K562 (cell line): ENCODE results near the gene ITPKB. TPM values are rescaled to one million over a fixed set of nuclear protein-coding genes. Genes with fewer than 3 reads are reported as not detected.
A peak's percentile ranks its signal among the peaks of the same experiment; 100 is the strongest.

ENCODE experiments used
- ATAC-seq: fragments of 200-7000 bp; cut with Tn5 transposase; 3 replicates; pipeline ENCODE4 v1.9.1; 2020; ENCODE audit warnings: moderate library complexity
- BruUV-seq: library from RNA; stranded (reverse); fragments of 400-500 nt; replicated peaks from 2 replicates; lab custom pipeline; 2021; lab: Mats Ljungman, UMichigan
- CTCF ChIA-PET: fragments of 300-600 bp; formaldehyde crosslinking; extraction: SDS; loops from one replicate; lab custom pipeline; 2021; ENCODE audit warnings: low intra/inter-chr PET ratio; lab: Yijun Ruan, JAX
- POLR2A ChIA-PET: fragments of 300-600, 350-650 bp; sonication (Branson Sonifier 250); formaldehyde crosslinking; extraction: SDS; loops from one replicate; lab custom pipeline; 2021; ENCODE audit warnings: antibody characterized with exemption, inconsistent platforms; lab: Yijun Ruan, JAX
- DNase-seq, 4 experiments: peaks; one replicate each; pipeline versions ENCODE4 v3.0.0 to v3.0.0-alpha.2; 2011 to 2018; ENCODE audit warnings: low spot score in 3 of 4, mixed read lengths in 3 of 4; ENCODE audit errors: extremely low read depth in 1 of 4
- FAIRE-seq: peaks from 2 replicates; lab custom pipeline; 2011; peaks lifted over from hg19 to GRCh38; lab: Jason Lieb, UNC
- H2AFZ ChIP-seq: 2 replicates; pipeline ENCODE4 v1.6.0; 2011; ENCODE audit warnings: low read depth, low read length, control low read depth, inconsistent platforms
- H3K27ac ChIP-seq: fragments of 200-600 bp; 3 replicates; pipeline ENCODE4 v1.8.0; 2011; ENCODE audit warnings: low read depth, mild to moderate bottlenecking, control low read depth, inconsistent platforms, low read length, moderate library complexity, mixed read lengths; ENCODE audit errors: extremely low read depth
- H3K27me3 ChIP-seq, 2 experiments: fragments of 300-600 bp in 1 of 2; 2 replicates in 1 of 2; 3 replicates in 1 of 2; pipeline versions ENCODE4 v1.6.0 to v1.8.0; 2011; ENCODE audit warnings: inconsistent platforms in 2 of 2, low read length in 2 of 2, mild to moderate bottlenecking in 1 of 2, mixed read lengths in 1 of 2, moderate library complexity in 1 of 2; ENCODE audit not compliant: control insufficient read depth in 2 of 2, insufficient read depth in 2 of 2
- H3K36me3 ChIP-seq: fragments of 300-600 bp; 3 replicates; pipeline ENCODE4 v1.8.0; 2011; ENCODE audit warnings: mild to moderate bottlenecking, low read length, inconsistent platforms; ENCODE audit not compliant: control insufficient read depth, insufficient read depth
- H3K4me1 ChIP-seq, 2 experiments: fragments of 200-600 bp in 1 of 2; replicated peaks in 1 of 2; 2 replicates in 1 of 2; 3 replicates in 1 of 2; pipeline versions ENCODE4 v1.5.1 to v1.8.0; 2011; ENCODE audit warnings: inconsistent platforms in 2 of 2, low read length in 2 of 2, mild to moderate bottlenecking in 1 of 2, mixed read lengths in 1 of 2, moderate library complexity in 1 of 2; ENCODE audit not compliant: control insufficient read depth in 2 of 2, insufficient read depth in 2 of 2
- H3K4me2 ChIP-seq: 2 replicates; pipeline ENCODE4 v1.6.1; 2011; ENCODE audit warnings: low read length, control low read depth, inconsistent platforms, mixed read lengths; ENCODE audit not compliant: insufficient read depth
- H3K4me3 ChIP-seq: fragments of 200-600 bp; sonication (generic), shearing (Covaris generic); 2 replicates; pipeline ENCODE4 v1.5.1; 2016; ENCODE audit warnings: control low read depth, inconsistent platforms
- H3K79me2 ChIP-seq: fragments of 200-600 bp; 3 replicates; pipeline ENCODE4 v1.8.0; 2011; ENCODE audit warnings: low read length, inconsistent platforms; ENCODE audit not compliant: control insufficient read depth, insufficient read depth
- H3K9ac ChIP-seq, 2 experiments: 2 replicates each; pipeline versions ENCODE4 v1.6.0 to v1.6.1; 2011; ENCODE audit warnings: low read depth in 2 of 2, low read length in 2 of 2, control low read depth in 1 of 2, inconsistent platforms in 1 of 2, mild to moderate bottlenecking in 1 of 2, mixed read lengths in 1 of 2; ENCODE audit not compliant: insufficient read depth in 1 of 2
- H3K9me1 ChIP-seq: one replicate; pipeline ENCODE4 v1.6.0; 2011; ENCODE audit warnings: inconsistent platforms, mild to moderate bottlenecking, low read length, moderate library complexity; ENCODE audit not compliant: control insufficient read depth, insufficient read depth
- H3K9me3 ChIP-seq: replicated peaks from 2 replicates; pipeline ENCODE4 v1.5.1; 2011; ENCODE audit warnings: low read depth, low read length, inconsistent platforms; ENCODE audit not compliant: control insufficient read depth, insufficient read depth
- H4K20me1 ChIP-seq: replicated peaks from 2 replicates; pipeline ENCODE4 v1.6.1; 2011; ENCODE audit warnings: low read length, inconsistent platforms, mixed read lengths; ENCODE audit not compliant: control insufficient read depth, insufficient read depth
- CBX3 ChIP-seq, 2 experiments: IDR thresholded peaks; 1 replicate in 1 of 2; 2 replicates in 1 of 2; pipeline ENCODE4 v1.6.1; 2012; ENCODE audit warnings: inconsistent platforms in 2 of 2, low read length in 2 of 2, borderline replicate concordance in 1 of 2, control low read depth in 1 of 2
- FOXA3 ChIP-seq, 2 experiments: fragments of 450-650 bp in 1 of 2; sonication (generic) in 1 of 2; formaldehyde crosslinking; IDR thresholded peaks in 1 of 2; conservative IDR thresholded peaks in 1 of 2; 2 replicates each; pipeline versions ENCODE4 v1.4.0 to v1.8.0; 2020 to 2022; ENCODE audit warnings: mild to moderate bottlenecking in 2 of 2, missing genetic modification reagents in 1 of 2
- MAX ChIP-seq: sonication (generic); formaldehyde crosslinking; IDR thresholded peaks from 2 replicates; pipeline ENCODE4 v1.9.0; 2022; ENCODE audit warnings: mild to moderate bottlenecking, missing genetic modification reagents
- MCM7 ChIP-seq, 2 experiments: fragments of 450-650 bp; IDR thresholded peaks; 2 replicates each; pipeline ENCODE4 v1.6.1; 2016 to 2018
- NR4A1 ChIP-seq, 2 experiments: fragments of 250-450 bp in 1 of 2; fragments of 450-650 bp in 1 of 2; sonication (Bioruptor Pico) in 1 of 2; IDR thresholded peaks; 2 replicates each; pipeline versions ENCODE4 v1.4.0 to v1.6.1; 2016 to 2020; ENCODE audit warnings: mild to moderate bottlenecking in 2 of 2, missing compliant biosample characterization in 1 of 2, missing genetic modification characterization in 1 of 2, moderate library complexity in 1 of 2
- OTX1 ChIP-seq: fragments of 450-650 bp; formaldehyde crosslinking; IDR thresholded peaks from 2 replicates; pipeline ENCODE4 v1.4.0; 2022; ENCODE audit warnings: mild to moderate bottlenecking
- PHF20 ChIP-seq: fragments of 450-650 bp; IDR thresholded peaks from 2 replicates; pipeline ENCODE4 v1.6.1; 2018; ENCODE audit not compliant: partially characterized antibody
- U2AF1 ChIP-seq: fragments of 200-400 bp; formaldehyde crosslinking; optimal IDR thresholded peaks from 2 replicates; pipeline ENCODE3; 2017; ENCODE audit warnings: mild to moderate bottlenecking, low read depth, low read length, moderate library complexity
- ZBTB43 ChIP-seq: sonication (generic); formaldehyde crosslinking; IDR thresholded peaks from 2 replicates; pipeline ENCODE4 v1.8.0; 2023; ENCODE audit warnings: mild to moderate bottlenecking, missing genetic modification reagents
- ZNF253 ChIP-seq: fragments of 250-450 bp; sonication (Bioruptor Pico); conservative IDR thresholded peaks from 2 replicates; pipeline ENCODE4 v1.6.1; 2021; ENCODE audit warnings: mild to moderate bottlenecking
- WGBS: fragments of 100-300 bp; shearing (Covaris generic); methylation state at CpG from one replicate; pipeline ENCODE4 v1.1.6; 2016; ENCODE audit warnings: low coverage, mixed read lengths; ENCODE audit not compliant: insufficient coverage; ENCODE audit errors: missing lambda C conversion rate; 5-methylcytosine and 5-hydroxymethylcytosine counted together
- in situ Hi-C: fragments of 300-500 bp; cut with MboI; formaldehyde crosslinking; loops from 4 replicates; pipeline ENCODE4 v1.15.0; 2018; ENCODE audit warnings: inconsistent platforms, mixed read lengths
- intact Hi-C: fragments of 100-400 bp; cut with micrococcal nuclease; formaldehyde crosslinking; loops from 2 replicates; pipeline ENCODE4 v1.14.2; 2022
- polyA plus RNA-seq, 8 experiments: library from polyadenylated mRNA; depleted of rRNA in 4 of 8; stranded (reverse) in 5 of 8; unstranded in 3 of 8; fragments of >200 nt; fragmentation: Nextera tagmentation in 2 of 8; fragmentation: Illumina TruSeq in 1 of 8; extraction: Ambion mirVana in 2 of 8; extraction: Trizol in 1 of 8; gene quantifications; 2 replicates each; pipeline versions ENCODE4 v1.2.1 to v1.2.3, GENCODE V29; 2011 to 2014; ENCODE audit warnings: inconsistent platforms in 1 of 8, missing spikeins in 1 of 8
- total RNA-seq, 7 experiments: library from RNA; depleted of rRNA in 6 of 7; stranded (reverse); fragments of >200 nt in 6 of 7; fragmentation: Illumina TruSeq in 2 of 7; extraction: Trizol in 2 of 7; gene quantifications; 2 replicates each; pipeline versions ENCODE4 v1.2.1 to v1.2.3, GENCODE V29; 2011 to 2021; ENCODE audit warnings: low replicate concordance in 1 of 7
- TF ChIP-seq, protein P1 (sequence below): IDR thresholded peaks from 2 replicates; pipeline ENCODE4 v1.6.1; 2014; ENCODE audit warnings: antibody characterized with exemption
- TF ChIP-seq, protein P2 (sequence below): IDR thresholded peaks from 2 replicates; pipeline ENCODE4 v1.6.1; 2012; ENCODE audit warnings: low read depth, low read length, improper control_type of control experiment, borderline replicate concordance
- TF ChIP-seq, protein P3 (sequence below), 2 experiments: fragments of 250-450 bp in 1 of 2; fragments of 450-650 bp in 1 of 2; sonication (Bioruptor Pico) in 1 of 2; IDR thresholded peaks; 2 replicates each; pipeline versions ENCODE4 v1.6.1 to v1.8.0; 2016 to 2021; ENCODE audit warnings: mild to moderate bottlenecking in 2 of 2, moderate library complexity in 2 of 2, missing compliant biosample characterization in 1 of 2, missing genetic modification characterization in 1 of 2
- TF ChIP-seq, protein P4 (sequence below): fragments of 450-650 bp; formaldehyde crosslinking; IDR thresholded peaks from 2 replicates; pipeline ENCODE4 v1.4.0; 2022; ENCODE audit warnings: missing genetic modification characterization

The ITPKB gene
- total and polyA plus RNA-seq, 9 of the 15 experiments (the other 6 are each of a cell fraction or from before 2014, with no cell fraction given), result 0.01 to 0.22 TPM; not detected in 7

DNA sequence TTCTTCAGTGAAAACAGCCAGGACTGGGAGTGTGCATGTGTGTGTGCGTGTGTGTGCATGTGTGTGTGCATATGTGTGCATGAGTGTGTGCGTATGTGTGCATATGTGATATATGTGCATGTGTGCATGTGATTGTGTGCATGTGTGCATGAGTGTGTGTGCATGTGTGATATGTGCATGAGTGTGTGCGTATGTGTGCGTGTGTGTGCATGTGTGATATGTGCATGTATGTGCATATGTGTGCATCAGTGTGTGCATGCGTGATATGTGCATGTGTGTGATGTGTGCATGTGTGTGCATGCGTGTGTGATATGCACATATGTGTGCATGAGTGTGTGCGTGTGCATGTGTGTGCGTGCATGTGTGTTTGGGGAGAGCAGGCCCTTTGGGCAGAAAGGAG, 89.8 kb downstream of the ITPKB start:
- Histone ChIP-seq H3K27me3 (peaks cover 52 to 63% of the 10 kb centered on the region in 2 experiments), H3K79me2 (no peaks in the 10 kb centered on the region), H2AFZ (no peak overlapping the region), H3K4me3 (no peak overlapping the region), H3K36me3 (no peaks in the 10 kb centered on the region), H4K20me1 (peaks cover 5% of the 10 kb centered on the region; the same call in 1 of the 2 replicates), H3K4me1 (peaks cover 0 to 5% of the 10 kb centered on the region in 2 experiments; a peak in 4 of 5 replicates), H3K9ac (no peak overlapping the region), H3K9me1 (no peaks in the 10 kb centered on the region), H3K4me2 (no peak overlapping the region), H3K27ac (no peak overlapping the region), H3K9me3 (no peaks in the 10 kb centered on the region)
- CTCF ChIA-PET, result interaction anchor here (0.6 to 1.9 kb wide), 2 partner anchors 8 to 178 kb away, joined by 3 to 5 read pairs; no protein-coding TSS in a partner anchor
- ATAC-seq (no peak), DNase-seq (no peak), FAIRE-seq (no peak)
- POLR2A ChIA-PET, result no interaction called here
- WGBS, result 13% methylated on average over 8 of the region's 8 CpGs
- BruUV-seq, result no TSS peak
- in situ Hi-C loops, result no loop called here
- intact Hi-C loops, result no loop called here
- TF ChIP-seq, protein P1, sequence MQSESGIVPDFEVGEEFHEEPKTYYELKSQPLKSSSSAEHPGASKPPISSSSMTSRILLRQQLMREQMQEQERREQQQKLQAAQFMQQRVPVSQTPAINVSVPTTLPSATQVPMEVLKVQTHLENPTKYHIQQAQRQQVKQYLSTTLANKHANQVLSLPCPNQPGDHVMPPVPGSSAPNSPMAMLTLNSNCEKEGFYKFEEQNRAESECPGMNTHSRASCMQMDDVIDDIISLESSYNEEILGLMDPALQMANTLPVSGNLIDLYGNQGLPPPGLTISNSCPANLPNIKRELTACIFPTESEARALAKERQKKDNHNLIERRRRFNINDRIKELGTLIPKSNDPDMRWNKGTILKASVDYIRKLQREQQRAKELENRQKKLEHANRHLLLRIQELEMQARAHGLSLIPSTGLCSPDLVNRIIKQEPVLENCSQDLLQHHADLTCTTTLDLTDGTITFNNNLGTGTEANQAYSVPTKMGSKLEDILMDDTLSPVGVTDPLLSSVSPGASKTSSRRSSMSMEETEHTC, result no peak
- TF ChIP-seq, protein P2, sequence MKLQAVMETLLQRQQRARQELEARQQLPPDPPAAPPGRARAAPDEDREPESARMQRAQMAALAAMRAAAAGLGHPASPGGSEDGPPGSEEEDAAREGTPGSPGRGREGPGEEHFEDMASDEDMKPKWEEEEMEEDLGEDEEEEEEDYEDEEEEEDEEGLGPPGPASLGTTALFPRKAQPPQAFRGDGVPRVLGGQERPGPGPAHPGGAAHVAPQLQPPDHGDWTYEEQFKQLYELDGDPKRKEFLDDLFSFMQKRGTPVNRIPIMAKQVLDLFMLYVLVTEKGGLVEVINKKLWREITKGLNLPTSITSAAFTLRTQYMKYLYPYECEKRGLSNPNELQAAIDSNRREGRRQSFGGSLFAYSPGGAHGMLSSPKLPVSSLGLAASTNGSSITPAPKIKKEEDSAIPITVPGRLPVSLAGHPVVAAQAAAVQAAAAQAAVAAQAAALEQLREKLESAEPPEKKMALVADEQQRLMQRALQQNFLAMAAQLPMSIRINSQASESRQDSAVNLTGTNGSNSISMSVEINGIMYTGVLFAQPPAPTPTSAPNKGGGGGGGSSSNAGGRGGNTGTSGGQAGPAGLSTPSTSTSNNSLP, result no peak
- TF ChIP-seq U2AF1, result no peak
- TF ChIP-seq MCM7 (IDR thresholded peaks at IDR 0.05), result no peak
- TF ChIP-seq, protein P3, sequence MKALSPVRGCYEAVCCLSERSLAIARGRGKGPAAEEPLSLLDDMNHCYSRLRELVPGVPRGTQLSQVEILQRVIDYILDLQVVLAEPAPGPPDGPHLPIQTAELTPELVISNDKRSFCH (CRISPR knock-in tag; IDR thresholded peaks at IDR 0.05), result no peak
- TF ChIP-seq, protein P3 (tag; IDR thresholded peaks at IDR 0.05), result 0 out of 2 replicates have a peak, but pooled peaks have one; percentile 26
- peak; percentile 65; the same call in 1 of the 2 replicates for TF ChIP-seq OTX1 (CRISPR knock-in tag)
- peak; percentile 44 for TF ChIP-seq PHF20
- TF ChIP-seq NR4A1 (CRISPR knock-in tag; IDR thresholded peaks at IDR 0.05), result no peak
- no peak for TF ChIP-seq NR4A1 (tag; IDR thresholded peaks at IDR 0.05)
- peak; percentile 42; the same call in 1 of the 2 replicates for TF ChIP-seq MAX (CRISPR knock-in tag)
- TF ChIP-seq ZBTB43, result peak; percentile 99
- no peak for TF ChIP-seq FOXA3 (CRISPR knock-in tag; conservative IDR thresholded peaks at IDR 0.05 in 1 of 2, IDR thresholded peaks at IDR 0.05 in 1 of 2)
- no peak for TF ChIP-seq ZNF253
- no peak for TF ChIP-seq CBX3 (IDR thresholded peaks at IDR 0.05; ENCODE audit: borderline replicate concordance in 1 of 2, low read length in 2 of 2)
- TF ChIP-seq, protein P4, sequence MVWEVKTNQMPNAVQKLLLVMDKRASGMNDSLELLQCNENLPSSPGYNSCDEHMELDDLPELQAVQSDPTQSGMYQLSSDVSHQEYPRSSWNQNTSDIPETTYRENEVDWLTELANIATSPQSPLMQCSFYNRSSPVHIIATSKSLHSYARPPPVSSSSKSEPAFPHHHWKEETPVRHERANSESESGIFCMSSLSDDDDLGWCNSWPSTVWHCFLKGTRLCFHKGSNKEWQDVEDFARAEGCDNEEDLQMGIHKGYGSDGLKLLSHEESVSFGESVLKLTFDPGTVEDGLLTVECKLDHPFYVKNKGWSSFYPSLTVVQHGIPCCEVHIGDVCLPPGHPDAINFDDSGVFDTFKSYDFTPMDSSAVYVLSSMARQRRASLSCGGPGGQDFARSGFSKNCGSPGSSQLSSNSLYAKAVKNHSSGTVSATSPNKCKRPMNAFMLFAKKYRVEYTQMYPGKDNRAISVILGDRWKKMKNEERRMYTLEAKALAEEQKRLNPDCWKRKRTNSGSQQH (CRISPR knock-in tag), result no peak
